Colonic mucosa (tissue), 4 donors: ENCODE measurements around the gene SLC32A1. TPM values are rescaled to one million over a fixed set of nuclear protein-coding genes. Genes with fewer than 3 reads are reported as not detected.

ENCODE experiments used
- DNase-seq: peaks from one replicate; pipeline ENCODE4 v3.0.0-alpha.2; 2020
- H3K27ac ChIP-seq: fragments of 200-600 bp; one replicate; pipeline ENCODE4 v1.8.0; 2021
- H3K27me3 ChIP-seq: fragments of 200-600 bp; one replicate; pipeline ENCODE4 v1.8.0; 2021
- H3K36me3 ChIP-seq: fragments of 200-600 bp; one replicate; pipeline ENCODE4 v1.8.0; 2021
- H3K4me1 ChIP-seq: fragments of 200-600 bp; one replicate; pipeline ENCODE4 v1.8.0; 2021; ENCODE audit warnings: mild to moderate bottlenecking
- H3K4me3 ChIP-seq: fragments of 200-600 bp; one replicate; pipeline ENCODE4 v1.8.0; 2021
- H3K9ac ChIP-seq, 2 donors: one replicate each; pipeline ENCODE4 v1.7.0; 2013; ENCODE audit warnings: control low read depth in 2 of 2, low read depth in 2 of 2, low read length in 2 of 2
- H3K9me3 ChIP-seq: fragments of 200-600 bp; one replicate; pipeline ENCODE4 v1.8.0; 2021
- intact Hi-C: fragments of 100-400 bp; cut with DNase I; formaldehyde crosslinking; loops from one replicate; pipeline ENCODE4 v1.14.1; 2022
- total RNA-seq, 2 donors: library from RNA; stranded (reverse); fragmentation: NEBNext Ultra II Directional in 1 of 2; extraction: Animal tissue kit (Norgen Biotek cat#: 25700) in 1 of 2; gene quantifications; one replicate each; pipeline ENCODE4 v1.2.1, GENCODE V29; 2021
- TF ChIP-seq, protein P1 (sequence below): fragments of 200-600 bp; IDR thresholded peaks from one replicate; pipeline ENCODE4 v1.8.0; 2022; ENCODE audit warnings: antibody characterized with exemption, mild to moderate bottlenecking
- donor health status: healthy.
- donor health status: DM: no; HTN: no; CAD: no.
- donor health status: DM: no; HTN: no; CAD: no.

Gene SLC32A1
- total RNA-seq, 2 donors from 2014 or later, result not detected

DNA sequence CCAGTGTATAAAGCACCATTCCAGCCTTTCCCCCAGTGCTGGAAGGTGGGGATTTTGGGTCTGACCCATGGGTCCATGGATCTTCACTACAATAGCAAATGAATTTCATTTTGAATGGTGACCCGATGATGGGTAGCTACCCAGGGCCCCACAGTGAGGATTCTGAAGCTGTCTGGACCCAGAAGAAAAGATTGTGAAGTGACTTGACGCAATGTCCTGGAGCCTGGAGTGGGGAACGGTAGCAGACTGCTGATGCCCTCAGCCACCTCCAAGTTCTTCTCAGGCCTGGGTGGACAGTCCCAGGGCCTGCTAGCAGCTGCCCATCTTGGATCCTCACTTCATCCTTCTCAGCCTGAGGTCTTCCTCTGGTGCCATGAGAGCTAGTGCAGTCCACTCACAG, 23.4 kb upstream of the SLC32A1 start:
- Histone ChIP-seq H3K36me3 (no peaks in the 10 kb centered on the region), H3K4me1 (no peaks in the 10 kb centered on the region), H3K4me3 (no peak overlapping the region), H3K9me3 (no peaks in the 10 kb centered on the region), H3K27me3 (no peaks in the 10 kb centered on the region), H3K9ac (no peak overlapping the region), H3K27ac (no peak overlapping the region)
- DNase-seq, result no peak
- intact Hi-C loops, result no loop called here
- TF ChIP-seq, protein P1, sequence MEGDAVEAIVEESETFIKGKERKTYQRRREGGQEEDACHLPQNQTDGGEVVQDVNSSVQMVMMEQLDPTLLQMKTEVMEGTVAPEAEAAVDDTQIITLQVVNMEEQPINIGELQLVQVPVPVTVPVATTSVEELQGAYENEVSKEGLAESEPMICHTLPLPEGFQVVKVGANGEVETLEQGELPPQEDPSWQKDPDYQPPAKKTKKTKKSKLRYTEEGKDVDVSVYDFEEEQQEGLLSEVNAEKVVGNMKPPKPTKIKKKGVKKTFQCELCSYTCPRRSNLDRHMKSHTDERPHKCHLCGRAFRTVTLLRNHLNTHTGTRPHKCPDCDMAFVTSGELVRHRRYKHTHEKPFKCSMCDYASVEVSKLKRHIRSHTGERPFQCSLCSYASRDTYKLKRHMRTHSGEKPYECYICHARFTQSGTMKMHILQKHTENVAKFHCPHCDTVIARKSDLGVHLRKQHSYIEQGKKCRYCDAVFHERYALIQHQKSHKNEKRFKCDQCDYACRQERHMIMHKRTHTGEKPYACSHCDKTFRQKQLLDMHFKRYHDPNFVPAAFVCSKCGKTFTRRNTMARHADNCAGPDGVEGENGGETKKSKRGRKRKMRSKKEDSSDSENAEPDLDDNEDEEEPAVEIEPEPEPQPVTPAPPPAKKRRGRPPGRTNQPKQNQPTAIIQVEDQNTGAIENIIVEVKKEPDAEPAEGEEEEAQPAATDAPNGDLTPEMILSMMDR, result no peak

DNA sequence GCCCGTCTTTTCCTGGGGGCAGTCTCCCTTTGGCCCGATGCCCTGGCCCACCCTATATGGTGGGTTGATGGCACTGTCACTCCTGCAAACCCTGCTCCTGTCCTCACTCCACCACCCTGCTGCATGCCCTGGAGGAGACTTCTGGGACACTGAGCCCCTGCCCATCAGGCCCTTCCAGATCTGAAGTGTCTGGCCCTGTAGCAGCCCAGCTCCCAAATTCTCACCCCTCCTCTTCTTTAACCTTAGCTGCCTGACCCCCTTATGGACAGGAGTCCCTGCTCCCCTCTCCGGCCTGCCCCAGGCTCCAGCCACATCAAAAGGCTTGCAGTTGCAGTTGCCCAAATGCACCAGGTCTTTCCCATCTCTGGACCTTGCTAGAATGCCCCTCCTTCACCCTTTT, 20.8 kb upstream of the SLC32A1 start:
- Histone ChIP-seq H3K36me3 (no peaks in the 10 kb centered on the region), H3K4me3 (no peak overlapping the region), H3K27ac (no peak overlapping the region), H3K27me3 (no peaks in the 10 kb centered on the region), H3K4me1 (no peaks in the 10 kb centered on the region), H3K9ac (no peak overlapping the region), H3K9me3 (no peaks in the 10 kb centered on the region)
- no peak for DNase-seq
- intact Hi-C loops, result no loop called here
- TF ChIP-seq, protein P1, result no peak

DNA sequence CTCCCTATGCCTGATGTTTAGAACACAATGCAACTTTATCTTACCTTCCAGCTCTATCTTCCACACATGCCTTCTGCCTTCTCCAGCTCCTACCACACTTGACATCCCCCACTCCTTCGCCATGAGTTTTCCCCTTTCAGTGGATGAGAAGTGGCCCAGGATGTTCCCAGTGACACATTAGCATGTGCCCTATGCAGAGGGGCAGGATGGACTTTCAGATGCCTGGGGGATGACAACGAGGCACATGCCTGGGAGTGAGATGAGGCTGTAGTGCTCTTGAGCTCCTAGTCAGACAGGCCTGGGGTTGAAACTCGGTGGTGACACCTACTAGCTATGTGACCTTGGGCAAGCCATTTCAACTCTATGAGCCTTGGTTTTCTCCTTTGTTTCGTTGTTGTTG, 20.1 kb upstream of the SLC32A1 start:
- Histone ChIP-seq H3K27me3 (no peaks in the 10 kb centered on the region), H3K9ac (no peak overlapping the region), H3K36me3 (no peaks in the 10 kb centered on the region), H3K9me3 (no peaks in the 10 kb centered on the region), H3K4me1 (no peaks in the 10 kb centered on the region), H3K4me3 (no peak overlapping the region), H3K27ac (no peak overlapping the region)
- intact Hi-C loops, result no loop called here
- no peak for DNase-seq
- TF ChIP-seq, protein P1, result no peak

DNA sequence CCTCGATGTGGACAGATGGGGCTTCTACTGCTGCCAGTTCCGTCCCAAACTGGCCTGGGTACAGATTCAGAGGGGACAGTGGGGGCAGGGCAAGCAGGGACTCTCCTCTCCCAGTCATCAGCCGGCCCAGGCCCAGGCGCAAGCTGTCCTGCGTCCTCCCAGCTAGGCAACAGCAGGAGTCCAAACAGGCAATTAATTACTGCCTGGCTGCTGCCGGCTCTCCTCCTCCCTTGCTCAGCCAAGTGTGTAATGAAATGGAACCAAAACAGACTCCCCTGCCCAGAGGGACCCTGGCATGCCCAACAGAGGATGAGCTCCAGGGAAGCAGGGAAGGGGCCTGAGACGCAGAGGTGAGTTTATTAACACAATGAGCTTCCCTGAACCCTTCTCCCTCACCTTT, 17.8 kb upstream of the SLC32A1 start:
- no peak for DNase-seq
- TF ChIP-seq, protein P1, result no peak
- no peak overlapping the region for H3K4me3 ChIP-seq
- H3K36me3 ChIP-seq, result no peaks in the 10 kb centered on the region
- intact Hi-C loops, result no loop called here
- H3K9me3 ChIP-seq, result no peaks in the 10 kb centered on the region
- no peak overlapping the region for H3K27ac ChIP-seq
- H3K4me1 ChIP-seq, result no peaks in the 10 kb centered on the region
- no peak overlapping the region for H3K9ac ChIP-seq
- H3K27me3 ChIP-seq, result no peaks in the 10 kb centered on the region

DNA sequence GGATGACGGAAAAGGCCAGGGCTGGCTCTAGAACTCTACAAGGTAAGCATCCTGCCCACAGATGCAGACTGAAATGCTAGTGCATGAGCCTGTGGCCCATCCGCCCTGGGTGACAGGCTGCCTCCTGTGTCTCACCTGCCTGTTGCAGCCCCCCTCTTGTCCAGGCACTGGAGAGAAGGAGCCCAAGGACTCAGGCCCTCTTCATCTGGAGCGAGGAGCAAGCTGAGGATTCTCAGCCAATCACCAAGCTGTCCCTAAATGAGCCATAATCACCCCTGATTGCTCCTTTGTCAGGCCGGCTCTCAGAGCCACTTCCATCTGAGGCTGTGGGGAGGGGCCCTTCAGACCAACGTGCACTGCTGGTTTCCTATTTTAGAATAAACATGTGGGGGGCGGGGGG, 10.0 kb upstream of the SLC32A1 start:
- intact Hi-C loops, result no loop called here
- Histone ChIP-seq H3K4me1 (no peaks in the 10 kb centered on the region), H3K9ac (no peak overlapping the region), H3K4me3 (no peak overlapping the region), H3K27me3 (peaks cover 6% of the 10 kb centered on the region), H3K27ac (no peak overlapping the region), H3K36me3 (no peaks in the 10 kb centered on the region), H3K9me3 (no peaks in the 10 kb centered on the region)
- DNase-seq, result no peak
- TF ChIP-seq, protein P1, result no peak

DNA sequence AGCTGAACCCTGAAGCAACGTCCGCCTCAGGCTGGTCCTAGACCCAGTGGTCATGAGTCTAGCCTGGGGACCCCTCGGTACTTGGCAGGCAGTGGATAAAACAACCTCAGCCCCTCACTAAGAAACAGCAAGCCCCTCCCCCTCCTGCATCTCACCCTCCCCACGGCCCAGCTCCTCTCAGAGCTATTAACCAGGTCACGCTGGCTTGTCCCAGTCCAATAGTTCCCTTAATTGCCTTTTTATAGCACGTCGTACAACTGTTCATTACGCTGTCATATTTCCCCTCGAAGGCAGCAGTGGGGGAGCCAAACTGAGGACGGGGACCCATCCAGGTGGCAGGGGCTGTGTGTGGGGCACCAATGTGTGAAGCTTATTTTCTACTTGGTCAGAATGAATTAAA, 8.6 kb upstream of the SLC32A1 start:
- no peak overlapping the region for H3K4me3 ChIP-seq
- no peaks in the 10 kb centered on the region for H3K4me1 ChIP-seq
- H3K9me3 ChIP-seq, result no peaks in the 10 kb centered on the region
- no peaks in the 10 kb centered on the region for H3K36me3 ChIP-seq
- intact Hi-C loops, result no loop called here
- TF ChIP-seq, protein P1, result no peak
- no peak for DNase-seq
- H3K9ac ChIP-seq, result no peak overlapping the region
- no peak overlapping the region for H3K27ac ChIP-seq
- peaks cover 6% of the 10 kb centered on the region for H3K27me3 ChIP-seq
